Measurements from ENCODE around the gene MTX1. TPM values are rescaled to one million over a fixed set of nuclear protein-coding genes. Genes with fewer than 3 reads are reported as not detected.

MTX1 gene
- total and polyA plus RNA-seq, 2 of the 4 experiments (the other 2 are of a cell fraction), result 67.2 to 73.7 TPM

- in situ Hi-C loops (cut with MboI; ENCODE audit: low sequenced_read_pairs), result no loop called here
- Histone ChIP-seq H2BK15ac (ENCODE audit: low read depth, low read length) (no peak overlapping the region), H3K56ac (ENCODE audit: extremely low read depth, insufficient read depth, low read length) (no peak overlapping the region), H2BK5ac (ENCODE audit: low read depth, low read length, poor library complexity, severe bottlenecking) (no peak overlapping the region), H2AK5ac (ENCODE audit: low read depth, low read length) (no peak overlapping the region; the same call in 1 of the 2 replicates), H4K8ac (ENCODE audit: low read depth in 2 of 2, low read length in 2 of 2) (no peak overlapping the region), H3K4me3 (ENCODE audit: insufficient read depth, low read depth, low read length) (no peak overlapping the region), H3K18ac (ENCODE audit: low read depth, low read length) (no peak overlapping the region), H3K36me3 (ENCODE audit: control insufficient read depth, insufficient read depth, low read length) (peaks cover 17% of the 10 kb centered on the region), H3K4me1 (ENCODE audit: control insufficient read depth, insufficient read depth, low read length) (peaks cover 17% of the 10 kb centered on the region), H4K91ac (ENCODE audit: insufficient read depth, low read depth, low read length) (no peak overlapping the region), H3K23ac (ENCODE audit: low read depth, low read length) (no peak overlapping the region), H3K9ac (ENCODE audit: low read depth, low read length) (no peak overlapping the region), H3K9me1 (ENCODE audit: insufficient read depth, low read length) (peaks cover 4% of the 10 kb centered on the region; the same call in 1 of the 2 replicates), H3K9me3 (ENCODE audit: control insufficient read depth, insufficient read depth, low read length) (no peaks in the 10 kb centered on the region), H3K14ac (replicated peaks; ENCODE audit: low read depth, low read length) (no peak overlapping the region), H4K20me1 (ENCODE audit: insufficient read depth, low read length) (no peaks in the 10 kb centered on the region), H2AFZ (replicated peaks; ENCODE audit: low read length, poor library complexity) (no peak overlapping the region), H2BK120ac (ENCODE audit: low read depth, low read length) (no peak overlapping the region), H2AK9ac (replicated peaks; ENCODE audit: low read depth, low read length, poor library complexity) (peak overlapping the region; percentile 66), H4K5ac (ENCODE audit: low read depth, low read length) (no peak overlapping the region), H3K27ac (ENCODE audit: insufficient read depth, low read length) (no peak overlapping the region), H3K79me1 (ENCODE audit: low read depth in 1 of 2, low read length in 2 of 2) (peaks cover 12 to 36% of the 10 kb centered on the region in 2 experiments), H3K27me3 (ENCODE audit: control insufficient read depth, insufficient read depth, low read length) (no peaks in the 10 kb centered on the region), H3K4me2 (ENCODE audit: low read depth, low read length) (no peak overlapping the region), H2BK20ac (ENCODE audit: low read depth, low read length) (no peak overlapping the region), H3K4ac (ENCODE audit: low read depth, low read length) (no peak overlapping the region)
- TF ChIP-seq FOS (IDR thresholded peaks at IDR 0.05; ENCODE audit: low read depth, low read length) (no peak), MAZ (IDR thresholded peaks at IDR 0.05; ENCODE audit: borderline replicate concordance, low read depth, low read length) (no peak), SMC3 (IDR thresholded peaks at IDR 0.05; ENCODE audit: low read depth, low read length) (no peak), USF2 (IDR thresholded peaks at IDR 0.05; ENCODE audit: low read depth, low read length) (no peak), CEBPB (IDR thresholded peaks at IDR 0.05; ENCODE audit: low read depth, low read length) (no peak)
- no CpG with 5 or more reads among the region's 7 CpGs for WGBS, 2 experiments (ENCODE audit: extremely low coverage in 2 of 2, insufficient read length in 1 of 2)
- CTCF ChIA-PET, result interaction anchor here (0.7 to 1.6 kb wide), 9 partner anchors 21 to 397 kb away, joined by 3 to 6 read pairs (median 4); partner anchors contain the start of gene CLK2
- ATAC-seq (ENCODE audit: low read depth), result no peak
- DNase-seq, result no peak
- intact Hi-C loops (cut with micrococcal nuclease), result loop anchor here (5.0 kb wide), 1 partner anchor 341 kb away; no protein-coding TSS in a partner anchor
- POLR2A ChIA-PET (ENCODE audit: unreplicated experiment), result no interaction called here
- no TSS peak for BruUV-seq (replicated peaks)
- dilution Hi-C loops (cut with HindIII; ENCODE audit: low sequenced_read_pairs, unreplicated experiment), result no loop called here
These were observed 43.1 kb downstream of the MTX1 start for GRCh38 chr1:155251566-155251965.
